Testis (tissue), 2 donors: ENCODE measurements around the gene PRRG1.

ENCODE experiments used
- CTCF ChIP-seq, 3 experiments: fragments of 450-650 bp in 2 of 3; fragments of 200-600 bp in 1 of 3; sonication (generic) in 1 of 3; IDR thresholded peaks; one replicate each; pipeline ENCODE4 v1.5.1; 2016 to 2019; ENCODE audit warnings: antibody characterized with exemption in 3 of 3, mild to moderate bottlenecking in 2 of 3, moderate library complexity in 1 of 3
- POLR2A ChIP-seq: fragments of 450-650 bp; IDR thresholded peaks from one replicate; pipeline ENCODE4 v1.6.1; 2017; ENCODE audit warnings: antibody characterized with exemption, mild to moderate bottlenecking, moderate library complexity

GRCh38 chrX:37315511-37316248, 33.5 kb upstream of the PRRG1 start:
- no peak for TF ChIP-seq POLR2A
- TF ChIP-seq CTCF (IDR thresholded peaks at IDR 0.05): no peak
